Mononuclear cell (primary cell): ENCODE data around the gene PLAU. TPM values are rescaled to one million over a fixed set of nuclear protein-coding genes. Genes with fewer than 3 reads are reported as not detected.
"Not testable (repeated sequence)": the region's sequence is repeated elsewhere in the genome, so short reads cannot be mapped to it uniquely, and the experiment has no call there.

Experiments used
- H3K27me3 ChIP-seq: 2 replicates; pipeline ENCODE4 v1.6.0; 2011; ENCODE audit warnings: low read length, control low read depth; ENCODE audit not compliant: insufficient read depth
- H3K4me1 ChIP-seq: 2 replicates; pipeline ENCODE4 v1.5.1; 2011; ENCODE audit warnings: mild to moderate bottlenecking, low read length, control low read depth; ENCODE audit not compliant: insufficient read depth
- H3K4me3 ChIP-seq: 2 replicates; pipeline ENCODE4 v1.5.1; 2011; ENCODE audit warnings: mild to moderate bottlenecking, low read length, moderate library complexity
- H3K9me3 ChIP-seq: 2 replicates; pipeline ENCODE4 v1.5.1; 2011; ENCODE audit warnings: low read depth, mild to moderate bottlenecking, control low read depth, low read length
- total RNA-seq: library from RNA; depleted of rRNA; stranded (reverse); fragments of >200 nt; gene quantifications from one replicate; pipeline ENCODE4 v1.2.3, GENCODE V29; 2012

The PLAU gene
- total RNA-seq, 1 donor = 9.7 TPM

- H3K4me1 ChIP-seq = peaks cover 36% of the 10 kb centered on the region
- H3K4me3 ChIP-seq = no peak overlapping the region
- H3K27me3 ChIP-seq = no peaks in the 10 kb centered on the region
- H3K9me3 ChIP-seq = no peaks in the 10 kb centered on the region
These were observed 53.8 kb downstream of the PLAU start for GRCh38 chr10:73964743-73965142.

- H3K27me3 ChIP-seq, H3K9me3 ChIP-seq, H3K4me3 ChIP-seq: not testable (repeated sequence)
- H3K4me1 ChIP-seq = peaks cover 33% of the 10 kb centered on the region
These were observed 54.4 kb downstream of the PLAU start for GRCh38 chr10:73965267-73965889.

GRCh38 chr10:73965890-73966768 is 55.2 kb downstream of the PLAU start:
- Histone ChIP-seq H3K4me3 (no peak overlapping the region), H3K4me1 (peaks cover 33% of the 10 kb centered on the region), H3K9me3 (no peaks in the 10 kb centered on the region), H3K27me3 (no peaks in the 10 kb centered on the region)

GRCh38 chr10:73967022-73967429 is 56.1 kb downstream of the PLAU start:
- Histone ChIP-seq H3K9me3 (no peaks in the 10 kb centered on the region), H3K4me1 (peaks cover 33% of the 10 kb centered on the region), H3K4me3 (no peak overlapping the region), H3K27me3 (no peaks in the 10 kb centered on the region)

Other genes with a start within 250 kb of the PLAU start
- 1.8 TPM for gene AGAP5, start 213.0 kb upstream of the PLAU start, total RNA-seq
- gene SEC24C, start 166.8 kb upstream of the PLAU start, total RNA-seq = 25.3 TPM
- gene CHCHD1, start 129.1 kb upstream of the PLAU start, total RNA-seq = 4.7 TPM
- gene ZSWIM8, start 125.5 kb upstream of the PLAU start, total RNA-seq = 30.7 TPM
- gene NDST2, start 99.5 kb upstream of the PLAU start, total RNA-seq = 66.9 TPM
- 25.9 TPM for gene CAMK2G, start 36.6 kb upstream of the PLAU start, total RNA-seq
- 70.1 TPM for gene VCL, start 87.0 kb downstream of the PLAU start, total RNA-seq
- 21.2 TPM for gene AP3M1, start 239.7 kb downstream of the PLAU start, total RNA-seq
- 34.2 TPM for gene ADK, start 240.1 kb downstream of the PLAU start, total RNA-seq